Fibroblast of peridontal ligament (primary cell): Measurements from ENCODE around the gene DDX42.
A peak's percentile ranks its signal among the peaks of the same experiment; 100 is the strongest.
"Not testable (repeated sequence)": the region's sequence is repeated elsewhere in the genome, so short reads cannot be mapped to it uniquely, and the experiment has no call there.

ENCODE experiments used
- DNase-seq: peaks from one replicate; pipeline ENCODE4 v3.0.0-alpha.2; 2010; ENCODE audit errors: extremely low read depth

Gene DDX42

DNA sequence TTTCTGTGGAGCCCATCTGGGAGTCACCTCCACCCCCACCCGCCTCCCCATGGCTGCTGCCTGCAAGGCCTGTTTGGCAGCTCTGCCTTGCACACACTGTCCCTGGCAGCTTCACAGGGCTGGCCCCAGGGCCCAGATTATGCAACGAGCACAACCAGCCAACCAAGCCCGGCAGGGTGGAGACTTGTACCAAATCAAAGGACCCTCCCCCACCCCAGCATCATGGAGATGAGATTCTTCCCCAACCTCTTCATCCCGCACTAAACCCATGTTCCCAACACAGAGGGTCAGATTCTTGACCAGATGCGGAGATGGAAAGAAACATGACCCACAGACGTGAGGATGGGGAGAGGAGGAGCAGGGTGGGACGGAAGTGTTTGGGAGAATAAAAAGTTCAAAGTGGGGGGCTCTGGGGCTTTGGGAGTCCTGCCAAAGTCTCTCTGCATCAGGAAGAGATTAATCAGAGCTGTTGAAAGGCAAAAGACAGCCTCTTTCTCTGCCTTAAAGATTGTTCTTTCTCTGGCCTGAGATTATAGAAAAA, 64.7 kb downstream of the DDX42 start:
- peak; percentile 75 for DNase-seq

DNA sequence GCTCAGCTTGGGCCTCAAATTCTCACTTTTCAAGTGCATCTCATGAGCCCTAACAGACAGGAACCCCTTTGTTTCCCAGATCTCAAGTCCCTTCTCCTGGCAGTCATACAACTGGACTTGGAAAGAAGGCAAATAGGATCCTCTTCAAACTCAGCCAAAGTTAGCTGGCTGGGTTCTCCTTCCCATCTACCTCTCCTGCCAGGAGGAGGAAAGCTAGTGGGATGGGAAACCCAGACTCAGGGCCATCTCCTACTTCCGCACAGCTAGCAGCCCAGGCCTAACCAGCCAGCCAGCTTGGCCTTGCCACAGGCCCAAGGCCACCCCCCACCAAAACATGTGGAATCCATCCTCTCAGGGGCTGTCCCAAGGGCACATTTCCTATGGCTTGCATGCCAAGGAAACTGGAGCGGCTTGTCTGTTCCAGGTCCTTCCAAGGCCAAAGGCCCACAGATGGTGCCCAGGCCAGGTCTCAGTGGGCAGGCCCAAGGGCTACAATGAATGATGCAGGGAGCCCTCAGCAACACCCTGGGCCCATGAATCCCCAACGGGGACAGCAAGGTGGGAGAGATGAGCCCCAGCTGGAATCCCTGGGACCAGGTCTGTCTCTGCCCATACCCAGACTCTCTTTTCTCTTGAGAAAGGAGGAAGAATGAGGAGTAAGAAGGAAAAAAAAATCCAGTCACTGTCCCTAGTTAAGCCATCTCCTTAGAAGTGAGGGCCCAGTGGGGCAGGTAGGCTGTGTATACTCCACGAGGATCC, 66.8 kb downstream of the DDX42 start:
- DNase-seq = peak; percentile 13

GRCh38 chr17:63841350-63842172, 67.6 kb downstream of the DDX42 start:
- peak; percentile 36 for DNase-seq

- DNase-seq = no peak
Observed at GRCh38 chr17:63842173-63842539, 68.2 kb downstream of the DDX42 start.

DNA sequence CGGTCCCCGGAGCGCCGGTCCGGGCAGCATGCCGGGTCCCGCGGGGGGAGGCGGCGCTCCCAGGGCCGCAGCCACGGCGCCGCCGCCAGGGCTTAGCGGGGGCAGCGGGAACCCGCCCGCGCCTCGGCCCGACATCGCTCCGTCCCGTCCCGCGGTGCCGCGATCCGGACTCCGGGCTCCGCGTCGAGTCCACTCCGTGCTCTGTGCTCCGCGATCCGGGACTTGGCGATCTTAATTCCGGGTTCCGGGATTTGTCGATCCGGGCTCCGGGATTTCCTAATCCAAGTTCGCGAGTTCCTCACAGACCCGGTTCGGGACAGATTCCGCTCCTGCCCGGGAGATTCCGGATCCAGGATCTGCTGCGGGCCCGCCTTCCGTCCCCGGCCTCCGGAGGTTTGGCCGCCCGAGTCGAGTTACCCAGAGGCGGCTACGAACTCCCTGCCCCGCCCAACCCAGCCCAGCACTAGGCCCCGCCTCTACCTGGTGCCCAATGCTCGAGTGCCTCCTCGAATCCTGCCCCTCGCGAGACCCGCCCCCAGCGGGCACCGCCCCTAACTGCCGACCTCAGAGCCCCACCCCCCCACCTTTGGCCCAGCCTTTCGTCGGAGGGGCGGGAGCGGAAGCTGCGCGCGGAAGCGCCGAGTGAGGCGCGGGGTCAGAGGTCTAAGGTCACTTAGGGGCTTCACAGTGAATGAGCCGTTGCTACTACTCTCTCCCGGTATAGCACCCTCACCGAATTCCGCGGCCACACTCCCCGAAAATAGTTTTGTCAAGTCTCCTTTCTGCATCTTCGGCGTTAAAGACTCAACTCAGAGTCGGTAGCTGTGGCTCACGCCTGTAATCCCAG, 68.8 kb downstream of the DDX42 start, which contains the start of gene SMARCD2:
Gene SMARCD2, minus strand, starts transcription at position 146 of the 847 bp plus-strand sequence. Its CDS starts 11 bp downstream, at position 135.
- peak; percentile 99 for DNase-seq

DNA sequence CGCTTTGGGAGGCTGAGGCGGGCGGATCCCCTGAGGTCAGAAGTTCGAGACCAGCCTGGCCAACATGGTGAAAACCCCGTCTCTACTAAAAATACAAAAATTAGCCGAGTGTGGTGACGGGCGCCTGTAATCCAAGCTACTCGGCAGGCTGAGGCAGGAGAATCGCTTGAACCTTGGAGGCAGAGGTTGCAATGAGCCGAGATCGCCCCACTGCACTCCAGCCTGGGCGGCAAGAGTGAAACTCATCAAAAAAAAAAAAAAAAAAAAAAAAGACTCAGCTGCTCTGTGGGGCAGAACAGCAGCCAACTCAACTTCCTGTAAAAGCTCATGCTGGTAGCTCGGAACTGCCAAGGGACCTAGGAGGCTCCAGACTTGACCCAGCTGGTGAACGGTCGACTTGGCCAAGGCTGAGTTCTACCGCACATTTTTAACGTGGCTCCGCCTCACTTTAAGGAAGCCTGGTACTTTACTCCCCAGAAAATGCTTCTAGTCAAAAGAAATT, 69.5 kb downstream of the DDX42 start:
- peak; percentile 68 for DNase-seq

DNA sequence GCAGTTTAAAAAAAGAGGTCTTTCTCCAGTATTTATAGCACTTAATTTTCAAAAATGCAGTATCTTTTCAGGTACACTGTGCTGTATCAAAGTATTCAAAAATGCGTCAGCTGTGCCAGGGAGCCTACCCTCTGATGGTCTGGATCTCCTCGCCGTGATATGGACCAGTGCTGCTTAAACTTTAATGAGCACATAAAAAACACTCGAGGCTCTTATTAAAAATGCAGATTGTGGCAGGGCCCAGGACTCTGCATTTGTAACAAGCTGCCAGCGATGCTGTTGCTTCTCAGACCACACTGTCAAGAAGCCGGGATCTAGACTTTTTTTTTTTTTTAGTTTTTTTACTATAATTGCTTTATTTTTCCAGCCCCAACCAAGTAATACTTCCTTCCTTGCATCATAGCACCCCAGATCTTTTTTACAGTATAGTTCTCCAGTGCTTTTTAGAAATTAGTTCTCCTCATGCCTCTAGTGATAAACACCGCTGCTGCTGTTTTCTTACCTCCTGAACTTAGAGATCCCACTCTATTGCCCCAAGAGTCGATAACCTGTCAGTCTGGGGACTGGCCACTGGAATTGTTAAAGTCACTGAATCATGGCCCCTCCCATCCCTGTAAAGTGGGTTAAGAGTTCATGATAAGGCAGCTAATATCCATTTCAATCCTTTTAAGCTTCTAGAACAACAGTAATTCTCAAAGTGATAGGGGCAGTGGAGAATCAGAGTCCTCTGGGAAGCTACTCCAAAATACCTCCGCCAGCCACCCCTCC, 70.1 kb downstream of the DDX42 start:
- DNase-seq = no peak

DNA sequence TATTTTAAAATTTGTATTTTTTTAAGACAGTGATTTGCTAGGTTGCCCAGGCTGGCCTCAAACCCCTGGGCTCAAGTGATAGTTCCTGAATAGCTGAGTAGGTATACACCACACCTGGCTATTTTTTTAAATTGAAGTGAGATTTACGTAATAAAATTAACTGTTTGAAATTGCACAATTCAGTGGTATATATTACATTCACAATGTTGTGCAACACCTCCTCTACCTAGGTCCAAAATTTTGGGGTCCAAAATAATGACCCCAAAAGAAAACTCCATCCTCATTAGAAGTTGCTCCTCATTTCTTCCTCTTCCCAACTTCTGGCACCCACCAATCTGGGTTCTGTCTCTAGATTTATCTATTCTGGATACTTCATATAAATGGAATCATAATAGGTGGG, 71.5 kb downstream of the DDX42 start:
- no peak for DNase-seq

DNA sequence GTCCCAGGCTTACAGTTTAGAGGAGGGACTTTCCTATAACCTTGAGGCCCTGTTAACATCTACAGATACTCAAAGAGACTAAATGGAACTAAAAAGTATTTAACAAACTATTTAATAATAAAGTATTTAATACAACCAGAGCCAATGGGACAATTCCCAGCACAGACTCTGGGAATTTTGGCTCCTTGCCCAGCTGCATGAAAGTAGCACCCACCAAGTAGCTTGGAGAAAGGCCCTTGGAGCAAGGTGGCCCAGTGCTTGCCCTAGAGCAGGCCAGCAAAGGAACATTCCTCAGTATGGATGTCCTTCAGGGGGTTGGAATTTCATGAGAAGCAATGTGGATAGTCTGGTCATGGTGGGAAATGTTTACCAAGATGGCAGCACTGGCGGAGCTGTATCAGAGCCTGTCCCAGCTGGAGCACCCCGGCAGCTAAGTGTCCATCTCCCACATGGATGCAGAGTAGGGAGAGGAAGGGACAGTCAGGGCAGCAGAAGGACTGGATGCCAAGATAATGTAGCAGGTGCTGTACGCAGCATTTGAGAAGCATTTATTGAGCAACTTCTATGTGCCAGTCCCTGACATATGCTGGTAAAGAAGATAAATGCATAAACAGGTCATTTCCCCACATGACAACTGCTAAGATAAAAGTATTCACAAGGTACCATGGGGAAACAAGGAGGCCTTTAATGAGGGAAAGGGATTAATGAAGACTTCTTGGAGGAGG, 73.7 kb downstream of the DDX42 start:
- no peak for DNase-seq

GRCh38 chr17:63848834-63849689, 75.1 kb downstream of the DDX42 start:
- DNase-seq = peak; percentile 82

DNA sequence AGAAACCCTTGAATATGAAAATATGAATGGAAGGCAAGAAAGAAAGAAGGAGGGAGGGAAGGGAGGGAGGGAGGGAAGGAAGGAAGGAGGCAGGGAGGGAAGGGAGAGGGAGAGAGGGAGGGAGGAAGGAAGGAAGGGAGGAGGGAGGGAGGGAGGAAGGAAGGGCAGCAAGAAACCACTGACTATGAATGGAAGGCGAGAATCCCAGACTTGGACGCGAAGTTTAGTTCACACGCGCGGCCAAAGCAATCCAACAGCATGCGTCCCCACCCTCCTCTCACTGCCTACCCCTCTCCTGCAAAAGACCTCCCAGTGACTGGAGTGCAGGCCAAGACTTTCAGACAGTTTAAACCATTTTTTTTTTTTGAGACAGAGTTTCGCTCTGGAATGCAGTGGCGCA, 76.4 kb downstream of the DDX42 start:
- DNase-seq = no peak

- no peak for DNase-seq
Observed at GRCh38 chr17:63853260-63853659, 79.3 kb downstream of the DDX42 start.

- no peak for DNase-seq
Observed at GRCh38 chr17:63854709-63855108, 80.7 kb downstream of the DDX42 start.

DNA sequence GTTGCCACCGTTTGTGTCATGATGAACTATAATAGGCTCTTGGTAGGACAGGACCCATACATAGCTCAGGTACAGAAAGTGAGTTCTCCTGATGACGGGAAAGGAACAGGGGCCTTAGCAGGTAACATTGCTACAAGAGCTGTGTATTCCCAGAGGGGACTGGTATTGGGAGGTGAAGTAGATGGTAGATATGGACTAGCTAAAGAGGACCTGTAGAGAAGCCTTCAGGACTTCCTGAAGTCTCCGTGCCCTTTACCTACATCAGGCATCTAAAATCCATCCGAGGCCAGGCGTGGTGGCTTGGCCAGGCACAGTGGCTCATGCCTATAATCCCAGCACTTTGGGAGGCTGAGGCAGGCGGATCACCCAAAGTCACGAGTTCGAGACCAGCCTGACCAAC, 81.2 kb downstream of the DDX42 start:
- DNase-seq = no peak

GRCh38 chr17:63856425-63856824, 82.5 kb downstream of the DDX42 start:
- DNase-seq = not testable (repeated sequence)

DNA sequence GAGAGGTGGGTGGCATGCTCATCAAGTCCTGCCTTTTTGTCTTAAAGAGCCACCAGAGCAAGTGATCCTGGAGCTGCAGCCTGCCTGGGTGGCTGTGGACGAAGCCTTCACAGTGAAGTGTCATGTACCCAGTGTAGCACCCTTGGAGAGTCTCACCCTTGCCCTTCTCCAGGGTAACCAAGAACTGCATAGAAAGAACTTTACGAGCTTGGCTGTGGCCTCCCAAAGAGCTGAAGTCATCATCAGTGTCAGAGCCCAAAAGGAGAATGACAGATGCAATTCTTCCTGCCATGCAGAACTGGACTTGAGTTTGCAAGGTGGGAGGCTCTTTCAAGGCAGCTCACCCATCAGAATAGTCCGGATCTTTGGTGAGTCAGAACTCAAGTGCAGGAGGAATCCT, 85.3 kb downstream of the DDX42 start:
- DNase-seq = no peak

DNA sequence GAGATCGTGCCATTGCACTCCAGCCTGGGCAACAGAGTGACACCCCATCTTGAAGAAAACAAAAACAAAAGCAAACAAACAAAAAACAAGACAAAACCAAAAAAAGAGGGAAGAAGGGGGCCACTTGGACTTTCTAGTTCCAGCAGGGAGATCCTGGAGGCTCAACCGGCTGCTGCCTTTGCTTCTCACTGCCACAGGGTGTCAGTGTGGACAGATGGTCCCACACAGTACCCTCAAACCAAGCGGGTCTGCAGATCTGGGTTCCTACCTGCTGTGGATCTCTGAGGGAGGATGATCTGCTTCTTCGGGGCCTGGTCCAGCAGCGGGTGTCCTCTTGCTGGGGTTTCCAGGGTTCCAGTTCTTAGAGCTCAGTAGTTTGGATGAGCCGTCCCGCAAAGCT, 92.7 kb downstream of the DDX42 start:
- not testable (repeated sequence) for DNase-seq
